Gastroesophageal sphincter (tissue), 4 donors: Measurements from ENCODE around the gene RAPGEFL1. TPM values are rescaled to one million over a fixed set of nuclear protein-coding genes. Genes with fewer than 3 reads are reported as not detected.

Experiments used
- ATAC-seq: fragments of 150-250 bp; one replicate; pipeline ENCODE4 v1.9.1; 2016; ENCODE audit warnings: mild to moderate bottlenecking, moderate library complexity
- H3K27ac ChIP-seq, 4 donors: fragments of 200-600 bp; sonication (generic) in 3 of 4; 1 replicate in 3 of 4; 2 replicates in 1 of 4; pipeline ENCODE4 v1.5.1; 2016 to 2019
- H3K27me3 ChIP-seq: fragments of 200-600 bp; sonication (generic); one replicate; pipeline ENCODE4 v1.5.1; 2019
- H3K36me3 ChIP-seq, 2 donors: fragments of 200-600 bp; sonication (generic); one replicate each; pipeline ENCODE4 v1.5.1; 2019; ENCODE audit warnings: control low read depth in 1 of 2
- H3K4me1 ChIP-seq, 3 donors: fragments of 200-600 bp; sonication (generic); 1 replicate in 2 of 3; 2 replicates in 1 of 3; pipeline ENCODE4 v1.5.1; 2016 to 2019; ENCODE audit warnings: control low read depth in 2 of 3
- H3K4me3 ChIP-seq, 2 donors: fragments of 200-600 bp; sonication (generic); one replicate each; pipeline ENCODE4 v1.5.1; 2019; ENCODE audit warnings: mild to moderate bottlenecking in 1 of 2, moderate library complexity in 1 of 2
- H3K9me3 ChIP-seq, 3 donors: fragments of 200-600 bp; sonication (generic); one replicate each; pipeline ENCODE4 v1.5.1; 2017 to 2019; ENCODE audit warnings: control low read depth in 2 of 3
- CTCF ChIP-seq, 4 experiments: fragments of 200-600 bp in 2 of 4; fragments of 450-650 bp in 2 of 4; sonication (generic) in 1 of 4; IDR thresholded peaks; one replicate each; pipeline ENCODE4 v1.5.1; 2017 to 2019; ENCODE audit warnings: antibody characterized with exemption in 4 of 4, mild to moderate bottlenecking in 2 of 4, moderate library complexity in 2 of 4
- EP300 ChIP-seq: sonication (generic); formaldehyde crosslinking; IDR thresholded peaks from one replicate; pipeline ENCODE4 v1.6.1; 2017; ENCODE audit warnings: antibody characterized with exemption, mild to moderate bottlenecking
- POLR2A ChIP-seq, 2 donors: fragments of 450-650 bp; IDR thresholded peaks; one replicate each; pipeline ENCODE4 v1.6.1; 2017; ENCODE audit warnings: antibody characterized with exemption in 2 of 2, mild to moderate bottlenecking in 2 of 2, moderate library complexity in 1 of 2
- POLR2AphosphoS5 ChIP-seq: sonication (generic); formaldehyde crosslinking; IDR thresholded peaks from one replicate; pipeline ENCODE4 v1.6.1; 2017; ENCODE audit warnings: antibody characterized with exemption
- WGBS, 2 donors: methylation state at CpG; one replicate each; pipeline ENCODE4 v1.1.5; 2018; ENCODE audit warnings: low coverage in 1 of 2; 5-methylcytosine and 5-hydroxymethylcytosine counted together
- total RNA-seq, 4 donors: library from RNA; depleted of rRNA; stranded (reverse); fragments of >200 nt; gene quantifications; one replicate each; pipeline ENCODE4 v1.1.0, GENCODE V29; 2016

The RAPGEFL1 gene
- total RNA-seq, 4 donors from 2014 or later, result 2.4 to 5.2 (median 3.3) TPM

- H3K27me3 ChIP-seq, result no peaks in the 10 kb centered on the region
- no CpG with 5 or more reads among the region's 46 CpGs for WGBS, 2 donors
- TF ChIP-seq EP300 (no peak), CTCF (IDR thresholded peaks at IDR 0.05) (no peak), POLR2AphosphoS5 (no peak), POLR2A (IDR thresholded peaks at IDR 0.05) (no peak)
- H3K4me3 ChIP-seq, result peak overlapping the region in 1 of 2 donors; percentile 59
- no peaks in the 10 kb centered on the region for H3K9me3 ChIP-seq
- no peak for ATAC-seq
- H3K27ac ChIP-seq, result peak overlapping the region in 1 of 4 donors; percentile 67
- H3K36me3 ChIP-seq, result peaks cover 0 to 39% of the 10 kb centered on the region in 2 donors
- peaks cover 0 to 23% (median 11%) of the 10 kb centered on the region in 3 donors for H3K4me1 ChIP-seq
Measured at GRCh38 chr17:40178021-40178601, 841 bp downstream of the RAPGEFL1 start.

GRCh38 chr17:40178660-40179059, 1.4 kb downstream of the RAPGEFL1 start:
- ATAC-seq, result no peak
- Histone ChIP-seq H3K4me3 (no peak overlapping the region), H3K36me3 (peaks cover 0 to 34% of the 10 kb centered on the region in 2 donors), H3K4me1 (peaks cover 0 to 23% (median 11%) of the 10 kb centered on the region in 3 donors), H3K9me3 (no peaks in the 10 kb centered on the region), H3K27me3 (no peaks in the 10 kb centered on the region), H3K27ac (no peak overlapping the region)
- 92 to 100% methylated on average over 2 to 3 of the region's 7 CpGs for WGBS, 2 donors
- TF ChIP-seq POLR2A (IDR thresholded peaks at IDR 0.05) (no peak), CTCF (IDR thresholded peaks at IDR 0.05) (no peak), EP300 (no peak), POLR2AphosphoS5 (no peak)

- H3K36me3 ChIP-seq, result peaks cover 0 to 19% of the 10 kb centered on the region in 2 donors
- peaks cover 0 to 23% (median 11%) of the 10 kb centered on the region in 3 donors for H3K4me1 ChIP-seq
- H3K9me3 ChIP-seq, result no peaks in the 10 kb centered on the region
- TF ChIP-seq EP300 (no peak), POLR2A (IDR thresholded peaks at IDR 0.05) (no peak), CTCF (IDR thresholded peaks at IDR 0.05) (no peak), POLR2AphosphoS5 (no peak)
- H3K4me3 ChIP-seq, result no peak overlapping the region
- ATAC-seq, result no peak
- no peaks in the 10 kb centered on the region for H3K27me3 ChIP-seq
- WGBS, 2 donors, result 63 to 97% methylated on average over 3 of the region's 6 CpGs
- H3K27ac ChIP-seq, result no peak overlapping the region
Measured at GRCh38 chr17:40179923-40180659, 2.8 kb downstream of the RAPGEFL1 start.

- no peaks in the 10 kb centered on the region for H3K27me3 ChIP-seq
- H3K9me3 ChIP-seq, result no peaks in the 10 kb centered on the region
- TF ChIP-seq POLR2AphosphoS5 (no peak), CTCF (IDR thresholded peaks at IDR 0.05) (no peak), POLR2A (IDR thresholded peaks at IDR 0.05) (no peak), EP300 (no peak)
- peaks cover 0 to 23% (median 11%) of the 10 kb centered on the region in 3 donors for H3K4me1 ChIP-seq
- H3K27ac ChIP-seq, result no peak overlapping the region
- peaks cover 0 to 13% of the 10 kb centered on the region in 2 donors for H3K36me3 ChIP-seq
- ATAC-seq, result no peak
- no peak overlapping the region for H3K4me3 ChIP-seq
- WGBS, 2 donors, result 51 to 88% methylated on average over 2 to 3 of the region's 5 CpGs
Measured at GRCh38 chr17:40180694-40181093, 3.4 kb downstream of the RAPGEFL1 start.
